ENCODE data around the gene CELA2A. TPM values are rescaled to one million over a fixed set of nuclear protein-coding genes. Genes with fewer than 3 reads are reported as not detected.

The CELA2A gene
- not detected for total RNA-seq

DNA sequence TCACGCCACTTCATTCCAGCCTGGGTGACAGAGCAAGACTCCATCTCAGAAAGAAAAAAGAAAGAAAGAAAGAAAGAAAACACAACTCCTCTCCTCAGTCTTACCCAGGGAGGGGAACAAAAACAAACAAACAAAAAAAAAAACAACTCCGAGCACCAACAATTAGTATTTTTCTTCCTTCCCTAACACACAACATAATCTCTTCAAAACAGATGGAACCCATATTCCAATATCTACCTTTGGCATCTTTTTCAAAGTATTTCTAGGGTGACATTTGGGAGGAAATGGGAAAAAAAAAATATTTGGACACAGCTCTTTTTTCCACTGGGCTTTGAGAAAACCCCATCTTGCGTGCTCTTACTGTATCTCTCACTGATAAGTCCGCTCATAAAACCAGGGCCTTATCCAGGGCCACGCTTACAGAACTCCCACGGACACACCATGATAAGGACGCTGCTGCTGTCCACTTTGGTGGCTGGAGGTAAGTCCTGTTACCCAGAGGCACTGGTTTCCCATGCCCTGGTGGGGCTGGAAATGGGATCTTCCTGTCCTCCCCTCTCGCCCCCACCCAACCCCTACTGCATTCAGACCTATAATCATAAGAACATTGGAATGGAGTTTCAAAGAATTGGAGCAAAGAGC, at the start of gene CELA2A:
CELA2A (plus strand) TSS at position 420 of the 642 bp plus-strand sequence; CDS start at position 442, 22 bp downstream.
- H3K27ac ChIP-seq = no peak within 1 kb of the TSS
- H3K27me3 ChIP-seq = no peaks in the 10 kb centered on the region
- no peaks in the 10 kb centered on the region for H3K4me1 ChIP-seq
- no peaks in the 10 kb centered on the region for H3K9me3 ChIP-seq
- no peaks in the 10 kb centered on the region for H3K36me3 ChIP-seq
- no peak for DNase-seq
- no peak for TF ChIP-seq POLR2A (IDR thresholded peaks at IDR 0.05)
- TF ChIP-seq, protein P1, sequence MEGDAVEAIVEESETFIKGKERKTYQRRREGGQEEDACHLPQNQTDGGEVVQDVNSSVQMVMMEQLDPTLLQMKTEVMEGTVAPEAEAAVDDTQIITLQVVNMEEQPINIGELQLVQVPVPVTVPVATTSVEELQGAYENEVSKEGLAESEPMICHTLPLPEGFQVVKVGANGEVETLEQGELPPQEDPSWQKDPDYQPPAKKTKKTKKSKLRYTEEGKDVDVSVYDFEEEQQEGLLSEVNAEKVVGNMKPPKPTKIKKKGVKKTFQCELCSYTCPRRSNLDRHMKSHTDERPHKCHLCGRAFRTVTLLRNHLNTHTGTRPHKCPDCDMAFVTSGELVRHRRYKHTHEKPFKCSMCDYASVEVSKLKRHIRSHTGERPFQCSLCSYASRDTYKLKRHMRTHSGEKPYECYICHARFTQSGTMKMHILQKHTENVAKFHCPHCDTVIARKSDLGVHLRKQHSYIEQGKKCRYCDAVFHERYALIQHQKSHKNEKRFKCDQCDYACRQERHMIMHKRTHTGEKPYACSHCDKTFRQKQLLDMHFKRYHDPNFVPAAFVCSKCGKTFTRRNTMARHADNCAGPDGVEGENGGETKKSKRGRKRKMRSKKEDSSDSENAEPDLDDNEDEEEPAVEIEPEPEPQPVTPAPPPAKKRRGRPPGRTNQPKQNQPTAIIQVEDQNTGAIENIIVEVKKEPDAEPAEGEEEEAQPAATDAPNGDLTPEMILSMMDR (IDR thresholded peaks at IDR 0.05) = no peak
- no peak within 1 kb of the TSS for H3K4me3 ChIP-seq

DNA sequence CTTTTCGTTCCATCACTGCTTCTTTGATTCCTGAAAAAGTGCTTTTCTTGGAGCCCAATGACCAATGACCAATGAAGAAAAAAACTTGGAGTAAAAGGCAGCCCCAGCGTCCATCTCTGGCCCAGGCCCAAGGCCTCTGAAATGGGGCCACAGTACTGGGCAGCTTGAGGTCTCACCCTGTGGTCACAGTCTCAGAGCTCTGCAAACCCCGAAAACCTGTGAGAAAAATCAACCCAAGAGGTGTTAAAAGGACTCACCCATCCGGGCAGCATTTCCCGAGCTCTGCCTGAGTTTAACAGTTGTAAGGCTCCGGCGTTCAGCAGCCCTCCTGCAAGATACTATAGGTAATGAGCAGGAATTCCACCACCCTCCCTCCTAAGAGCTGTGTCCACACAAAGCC, 49.0 kb upstream of the CELA2A start:
- Histone ChIP-seq H3K4me1 (peaks cover 0 to 17% (median 14%) of the 10 kb centered on the region in 4 donors), H3K36me3 (no peaks in the 10 kb centered on the region), H3K4me3 (no peak overlapping the region), H3K27ac (peak overlapping the region in 1 of 4 donors; percentile 27), H3K9me3 (no peaks in the 10 kb centered on the region), H3K27me3 (no peaks in the 10 kb centered on the region)
- TF ChIP-seq POLR2A (IDR thresholded peaks at IDR 0.05) = no peak
- TF ChIP-seq, protein P1 (IDR thresholded peaks at IDR 0.05) = no peak
- no peak for DNase-seq

DNA sequence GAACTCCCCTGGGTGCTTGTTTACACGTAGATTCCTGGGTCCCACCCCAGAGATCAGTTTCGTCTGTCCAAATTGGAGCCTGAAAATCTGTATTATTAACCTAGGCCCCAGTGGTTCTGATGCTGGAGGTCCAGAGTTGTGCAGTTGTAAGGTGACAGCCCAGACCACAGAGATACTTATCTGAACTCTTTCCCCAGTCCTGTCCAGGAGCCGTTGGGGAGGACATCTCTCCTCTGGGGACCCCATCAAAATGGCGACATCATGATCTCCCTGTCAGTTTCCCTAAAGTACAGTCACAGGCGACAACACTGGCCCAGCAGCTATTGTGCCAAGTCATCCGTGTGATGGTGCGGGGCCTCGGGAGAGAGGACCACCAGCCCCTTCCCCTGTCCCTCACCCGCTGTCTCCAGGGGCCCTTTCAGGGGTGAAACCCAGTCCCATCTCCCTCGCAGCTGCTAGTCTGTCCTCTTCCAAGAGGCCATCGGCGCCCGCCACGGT, 47.6 kb upstream of the CELA2A start:
- H3K27me3 ChIP-seq = no peaks in the 10 kb centered on the region
- TF ChIP-seq, protein P1 (IDR thresholded peaks at IDR 0.05) = no peak
- TF ChIP-seq POLR2A (IDR thresholded peaks at IDR 0.05) = no peak
- H3K9me3 ChIP-seq = no peaks in the 10 kb centered on the region
- peak overlapping the region; percentile 88 to 100 (median 98) for H3K4me3 ChIP-seq
- DNase-seq = no peak
- peaks cover 5 to 31% (median 17%) of the 10 kb centered on the region in 4 donors for H3K4me1 ChIP-seq
- peaks cover 0 to 5% (median 0%) of the 10 kb centered on the region in 3 donors for H3K36me3 ChIP-seq
- H3K27ac ChIP-seq = peak overlapping the region; percentile 85 to 95 (median 89)

DNA sequence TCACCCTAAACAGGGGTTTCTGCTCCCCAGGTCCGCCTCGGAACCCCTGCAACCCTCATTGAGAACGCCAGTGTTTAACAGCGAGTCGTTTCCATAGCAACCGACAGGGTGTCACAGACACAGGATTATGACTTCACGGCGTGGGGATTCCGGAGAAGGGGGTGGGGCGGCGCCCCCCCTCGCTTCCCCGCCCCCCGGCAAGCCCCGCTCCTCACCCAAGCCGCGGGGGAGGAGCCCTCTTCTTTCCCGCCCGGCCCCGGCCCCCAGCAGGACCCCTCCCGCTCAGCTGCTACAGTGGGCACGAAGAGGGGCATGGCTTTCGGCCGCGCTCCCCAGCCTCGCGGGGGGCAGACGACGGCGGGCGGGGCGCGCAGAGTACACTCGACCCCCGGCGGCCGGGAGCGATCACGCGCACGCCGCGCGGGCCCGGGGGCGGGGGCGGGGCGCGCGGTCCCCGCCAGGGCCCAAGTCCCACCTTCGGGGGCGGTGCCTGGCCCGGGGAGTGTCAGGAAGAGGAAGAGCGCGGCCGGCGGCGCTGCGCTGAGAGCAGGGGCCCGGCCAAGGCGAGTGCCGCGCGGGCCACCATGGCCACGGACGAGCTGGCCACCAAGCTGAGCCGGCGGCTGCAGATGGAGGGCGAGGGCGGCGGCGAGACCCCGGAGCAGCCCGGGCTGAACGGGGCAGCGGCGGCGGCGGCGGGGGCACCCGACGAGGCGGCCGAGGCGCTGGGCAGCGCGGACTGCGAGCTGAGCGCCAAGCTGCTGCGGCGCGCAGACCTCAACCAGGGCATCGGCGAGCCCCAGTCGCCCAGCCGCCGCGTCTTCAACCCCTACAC, 46.9 kb upstream of the CELA2A start, which contains the start of gene EFHD2:
EFHD2 (plus strand) TSS at position 501 of the 835 bp plus-strand sequence; CDS start at position 585, 84 bp downstream.
- Histone ChIP-seq H3K36me3 (peaks cover 0 to 11% (median 0%) of the 10 kb centered on the region in 3 donors), H3K27me3 (no peaks in the 10 kb centered on the region), H3K27ac (peak within 1 kb of the TSS; percentile 85 to 95 (median 89)), H3K4me3 (peak within 1 kb of the TSS; percentile 88 to 100 (median 98)), H3K4me1 (peaks cover 5 to 37% (median 19%) of the 10 kb centered on the region in 4 donors), H3K9me3 (no peaks in the 10 kb centered on the region)
- peak; percentile 88 to 94 (median 92) for DNase-seq
- TF ChIP-seq, protein P1 (IDR thresholded peaks at IDR 0.05) = peak in 2 of 6 experiments; percentile 3 to 8
- peak; percentile 91 to 97 for TF ChIP-seq POLR2A (IDR thresholded peaks at IDR 0.05)

DNA sequence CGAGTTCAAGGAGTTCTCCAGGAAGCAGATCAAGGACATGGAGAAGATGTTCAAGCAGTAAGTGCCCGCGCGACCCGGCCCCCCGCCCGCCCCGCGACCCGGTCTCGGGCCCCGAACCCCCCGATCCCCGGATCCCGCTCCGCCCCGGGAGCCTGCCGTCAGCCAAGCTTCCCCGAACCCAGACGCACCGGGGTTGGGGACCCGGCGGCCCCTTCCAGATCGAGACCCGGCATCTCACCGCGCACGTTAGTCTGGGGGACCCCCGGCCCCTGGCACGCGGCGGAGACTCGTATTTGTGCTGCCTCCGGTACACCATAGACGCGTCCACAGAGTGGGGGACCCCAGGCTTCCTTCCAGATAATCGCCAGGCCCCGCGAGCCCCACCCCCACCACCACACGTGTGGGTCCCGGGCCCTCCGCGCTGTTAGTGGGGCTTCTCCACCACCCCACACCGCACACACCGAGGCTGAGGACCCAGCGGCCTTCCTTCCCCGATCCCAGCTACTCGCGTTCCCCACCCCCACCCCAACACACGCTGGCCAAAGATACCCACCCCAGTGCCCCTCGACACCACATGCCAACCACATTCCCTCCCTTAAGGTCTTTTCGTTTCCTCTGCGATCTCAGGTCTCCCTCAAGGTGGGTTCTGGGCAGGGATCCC, 46.2 kb upstream of the CELA2A start:
- Histone ChIP-seq H3K36me3 (peaks cover 0 to 13% (median 0%) of the 10 kb centered on the region in 3 donors), H3K9me3 (no peaks in the 10 kb centered on the region), H3K4me1 (peaks cover 5 to 45% (median 23%) of the 10 kb centered on the region in 4 donors), H3K4me3 (peak overlapping the region; percentile 88 to 100 (median 98)), H3K27ac (peak overlapping the region; percentile 85 to 95 (median 89)), H3K27me3 (no peaks in the 10 kb centered on the region)
- peak in 1 of 3 donors; percentile 62 for DNase-seq
- TF ChIP-seq POLR2A (IDR thresholded peaks at IDR 0.05) = no peak
- TF ChIP-seq, protein P1 (IDR thresholded peaks at IDR 0.05) = no peak

Measured in Peyer's patch (tissue), 4 donors.